Fibroblast of skin of back (primary cell): Measurements from ENCODE around the gene FBXL7.

ENCODE experiments used
- DNase-seq: peaks from one replicate; pipeline ENCODE4 v3.0.0-alpha.2; 2013

Gene FBXL7

GRCh38 chr5:15502208-15502607 is 2.2 kb downstream of the FBXL7 start:
- peak; percentile 64 for DNase-seq

- DNase-seq = no peak
Measured at GRCh38 chr5:15506146-15506545, 6.2 kb downstream of the FBXL7 start.

GRCh38 chr5:15506897-15507296 is 6.9 kb downstream of the FBXL7 start:
- DNase-seq = no peak

- peak; percentile 81 for DNase-seq
Measured at GRCh38 chr5:15510092-15510491, 10.1 kb downstream of the FBXL7 start.

GRCh38 chr5:15510831-15511230 is 10.9 kb downstream of the FBXL7 start:
- peak; percentile 19 for DNase-seq

GRCh38 chr5:15513431-15513830 is 13.5 kb downstream of the FBXL7 start:
- no peak for DNase-seq

- DNase-seq = no peak
Measured at GRCh38 chr5:15513911-15514310, 13.9 kb downstream of the FBXL7 start.

GRCh38 chr5:15515229-15515628 is 15.2 kb downstream of the FBXL7 start:
- no peak for DNase-seq

- no peak for DNase-seq
Measured at GRCh38 chr5:15516486-15516885, 16.5 kb downstream of the FBXL7 start.

GRCh38 chr5:15518786-15519185 is 18.8 kb downstream of the FBXL7 start:
- DNase-seq = peak; percentile 14

GRCh38 chr5:15520856-15521255 is 20.9 kb downstream of the FBXL7 start:
- DNase-seq = no peak

GRCh38 chr5:15521381-15522186 is 21.6 kb downstream of the FBXL7 start:
- DNase-seq = peak; percentile 74

- peak; percentile 17 for DNase-seq
Measured at GRCh38 chr5:15522187-15522520, 22.2 kb downstream of the FBXL7 start.

- no peak for DNase-seq
Measured at GRCh38 chr5:15524712-15525111, 24.7 kb downstream of the FBXL7 start.

GRCh38 chr5:15525703-15526275 is 25.8 kb downstream of the FBXL7 start:
- peak; percentile 31 for DNase-seq

- DNase-seq = no peak
Measured at GRCh38 chr5:15526413-15526812, 26.4 kb downstream of the FBXL7 start.

GRCh38 chr5:15528476-15528875 is 28.5 kb downstream of the FBXL7 start:
- DNase-seq = no peak

- no peak for DNase-seq
Measured at GRCh38 chr5:15529013-15529412, 29.0 kb downstream of the FBXL7 start.

GRCh38 chr5:15529821-15530220 is 29.8 kb downstream of the FBXL7 start:
- no peak for DNase-seq

- DNase-seq = peak; percentile 56
Measured at GRCh38 chr5:15533129-15533893, 33.3 kb downstream of the FBXL7 start.

GRCh38 chr5:15535938-15536337 is 36.0 kb downstream of the FBXL7 start:
- DNase-seq = no peak

- DNase-seq = no peak
Measured at GRCh38 chr5:15538516-15538915, 38.5 kb downstream of the FBXL7 start.

GRCh38 chr5:15539951-15540350 is 40.0 kb downstream of the FBXL7 start:
- no peak for DNase-seq

GRCh38 chr5:15544039-15544438 is 44.1 kb downstream of the FBXL7 start:
- DNase-seq = no peak
